Measurements from ENCODE around the gene ABRAXAS1.
A peak's percentile ranks its signal among the peaks of the same experiment; 100 is the strongest.
"Not testable (repeated sequence)": the region's sequence is repeated elsewhere in the genome, so short reads cannot be mapped to it uniquely, and the experiment has no call there.

ABRAXAS1 gene

GRCh38 chr4:83504503-83504902 lies 19.6 kb upstream of the ABRAXAS1 start:
- no peak for DNase-seq (ENCODE audit: extremely low spot score)
- ChIA-PET POLR2A (no interaction called here), CTCF (no interaction called here)
- no peak for TF ChIP-seq NFRKB (IDR thresholded peaks at IDR 0.05)
- no peak for TF ChIP-seq BHLHE40 (IDR thresholded peaks at IDR 0.05; ENCODE audit: borderline replicate concordance)
- TF ChIP-seq HDGF (IDR thresholded peaks at IDR 0.05; ENCODE audit: borderline replicate concordance), result no peak
- no peak for TF ChIP-seq ZNF384 (IDR thresholded peaks at IDR 0.05)
- no peak for TF ChIP-seq FOXM1 (IDR thresholded peaks at IDR 0.05; ENCODE audit: borderline replicate concordance)
- no peak for TF ChIP-seq FOXA1 (IDR thresholded peaks at IDR 0.05)

GRCh38 chr4:83503974-83504373 lies 19.1 kb upstream of the ABRAXAS1 start:
- DNase-seq (ENCODE audit: extremely low spot score), result no peak
- no peak for TF ChIP-seq CTBP1 (IDR thresholded peaks at IDR 0.05; ENCODE audit: borderline replicate concordance)
- no peak for TF ChIP-seq FOXM1 (IDR thresholded peaks at IDR 0.05; ENCODE audit: borderline replicate concordance)
- no peak for TF ChIP-seq SP1 (IDR thresholded peaks at IDR 0.05)
- TF ChIP-seq HDGF (IDR thresholded peaks at IDR 0.05; ENCODE audit: borderline replicate concordance), result no peak
- no peak for TF ChIP-seq SUZ12 (IDR thresholded peaks at IDR 0.05)
- no peak for TF ChIP-seq LEF1 (IDR thresholded peaks at IDR 0.05; ENCODE audit: borderline replicate concordance)
- no peak for TF ChIP-seq NFRKB (IDR thresholded peaks at IDR 0.05)
- TF ChIP-seq FOXA1 (IDR thresholded peaks at IDR 0.05), result no peak
- TF ChIP-seq ARNT (IDR thresholded peaks at IDR 0.05), result no peak
- TF ChIP-seq FOXK2 (IDR thresholded peaks at IDR 0.05), result no peak
- TF ChIP-seq PKNOX1 (IDR thresholded peaks at IDR 0.05), result no peak
- no peak for TF ChIP-seq BHLHE40 (IDR thresholded peaks at IDR 0.05; ENCODE audit: borderline replicate concordance)
- TF ChIP-seq ZNF384 (IDR thresholded peaks at IDR 0.05), result no peak
- no peak for TF ChIP-seq ELF4 (IDR thresholded peaks at IDR 0.05)
- no peak for TF ChIP-seq L3MBTL2 (conservative IDR thresholded peaks at IDR 0.05)
- no peak for TF ChIP-seq TARDBP (IDR thresholded peaks at IDR 0.05)
- CTCF ChIA-PET, result no interaction called here
- POLR2A ChIA-PET, result no interaction called here

- POLR2A ChIA-PET; DNase-seq (ENCODE audit: extremely low spot score); CTCF ChIA-PET: not testable (repeated sequence)
Observed at GRCh38 chr4:83501671-83502070, 16.8 kb upstream of the ABRAXAS1 start.

DNA sequence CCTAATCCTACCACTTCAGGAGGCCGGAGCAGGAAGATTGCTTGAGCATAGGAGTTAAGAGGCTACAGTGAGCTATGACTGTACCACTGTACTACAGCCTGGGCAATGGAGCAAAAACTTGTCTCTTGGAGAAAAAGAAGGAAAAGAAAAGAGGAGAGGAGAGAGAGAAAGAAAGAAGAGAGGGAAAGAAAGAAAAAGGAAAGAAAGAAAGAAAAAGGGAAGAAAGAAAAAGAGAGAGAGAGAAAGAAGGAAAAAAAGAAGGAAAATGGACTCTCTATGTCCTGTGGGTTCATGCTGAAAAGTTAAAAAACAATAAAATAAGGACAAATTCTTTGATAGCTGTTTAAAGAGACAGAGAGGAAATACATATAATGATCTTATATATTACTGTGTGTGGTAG lies 13.3 kb upstream of the ABRAXAS1 start:
- CTCF ChIA-PET, result interaction anchor here (1.3 kb wide), 1 partner anchor 147 kb away, joined by 3 read pairs; no protein-coding TSS in a partner anchor
- DNase-seq (ENCODE audit: extremely low spot score), result no peak
- TF ChIP-seq SP1 (IDR thresholded peaks at IDR 0.05) (no peak), ARNT (IDR thresholded peaks at IDR 0.05) (no peak), FOXA1 (IDR thresholded peaks at IDR 0.05) (no peak), PKNOX1 (IDR thresholded peaks at IDR 0.05) (no peak), LEF1 (IDR thresholded peaks at IDR 0.05; ENCODE audit: borderline replicate concordance) (no peak), FOXM1 (IDR thresholded peaks at IDR 0.05; ENCODE audit: borderline replicate concordance) (no peak), ZNF384 (IDR thresholded peaks at IDR 0.05) (no peak), HDGF (IDR thresholded peaks at IDR 0.05; ENCODE audit: borderline replicate concordance) (no peak), NFRKB (IDR thresholded peaks at IDR 0.05) (no peak)
- POLR2A ChIA-PET, result no interaction called here

DNA sequence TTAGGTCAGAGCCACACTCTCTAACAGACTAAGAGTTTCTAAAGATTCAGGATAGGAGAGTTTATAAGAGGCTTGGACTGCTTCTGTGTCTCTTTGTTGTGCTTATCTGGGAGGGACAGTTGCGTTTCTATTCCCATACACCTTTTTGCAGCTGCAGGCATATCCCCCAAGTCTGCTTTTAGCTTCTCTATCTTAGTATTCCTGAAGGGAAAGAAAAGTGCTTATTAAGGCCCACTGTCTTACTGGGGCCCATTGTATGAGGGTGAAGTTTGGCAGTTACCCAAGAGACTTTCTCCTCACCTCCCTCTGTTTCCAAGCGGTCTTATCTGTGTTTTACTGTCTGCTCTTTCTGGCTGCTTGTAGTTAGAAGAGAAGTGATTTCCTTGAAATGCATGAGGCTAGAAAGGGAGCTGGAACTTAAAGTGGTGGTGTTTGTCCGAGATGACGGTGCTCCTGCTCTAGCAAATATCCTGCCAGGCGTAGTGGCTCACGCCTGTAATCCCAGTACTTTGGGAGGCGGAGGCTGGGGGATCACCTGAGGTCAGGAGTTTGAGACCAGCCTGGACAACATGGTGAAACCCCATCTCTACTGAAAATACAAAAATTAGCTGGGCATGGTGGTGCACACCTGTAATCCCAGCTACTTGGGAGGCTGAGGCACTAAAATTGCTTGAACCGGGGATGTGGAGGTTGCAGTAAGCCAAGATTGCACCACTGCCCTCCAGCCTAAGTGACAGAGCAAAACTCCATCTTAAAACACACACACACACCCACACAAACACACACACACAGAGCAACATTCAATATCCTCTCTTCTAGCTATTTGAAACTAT lies 11.4 kb upstream of the ABRAXAS1 start:
- CTCF ChIA-PET, result interaction anchor here (0.7 kb wide), 1 partner anchor 134 kb away, joined by 3 read pairs; no protein-coding TSS in a partner anchor

DNA sequence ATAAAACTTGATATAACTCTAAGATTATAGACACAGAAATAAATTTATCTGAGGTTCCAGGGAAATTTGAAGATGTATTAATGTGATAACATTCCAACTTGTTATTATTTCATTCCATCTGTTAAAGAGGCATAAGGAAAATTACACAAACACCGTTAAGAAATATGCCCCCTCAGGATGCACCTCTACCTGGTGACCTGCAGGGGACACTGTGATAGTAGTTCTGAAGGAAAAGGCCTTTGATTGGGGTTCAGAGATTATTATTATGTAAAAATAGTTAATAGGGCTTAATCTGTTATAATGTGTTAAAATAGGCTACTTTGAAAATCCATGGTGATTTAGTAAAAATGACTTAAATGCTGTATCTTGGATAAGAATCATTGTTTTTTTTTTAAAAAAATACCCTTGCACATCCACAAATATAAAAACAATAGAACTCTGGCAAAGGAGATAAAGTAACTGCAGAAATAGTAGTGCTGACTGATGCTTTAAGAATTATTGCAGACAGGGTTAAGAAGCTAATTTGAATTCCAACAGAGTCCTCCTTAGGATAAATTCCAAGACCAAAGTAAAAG lies 6.1 kb upstream of the ABRAXAS1 start:
- ChIA-PET CTCF (interaction anchor here (0.8 kb wide), 1 partner anchor 1206 kb away, joined by 4 read pairs; no protein-coding TSS in a partner anchor), POLR2A (no interaction called here)
- DNase-seq (ENCODE audit: extremely low spot score), result peak; percentile 26
- TF ChIP-seq L3MBTL2 (conservative IDR thresholded peaks at IDR 0.05), result no peak
- no peak for TF ChIP-seq LEF1 (IDR thresholded peaks at IDR 0.05; ENCODE audit: borderline replicate concordance)
- TF ChIP-seq ARNT (IDR thresholded peaks at IDR 0.05), result no peak
- no peak for TF ChIP-seq BHLHE40 (IDR thresholded peaks at IDR 0.05; ENCODE audit: borderline replicate concordance)
- no peak for TF ChIP-seq TARDBP (IDR thresholded peaks at IDR 0.05)
- TF ChIP-seq CTBP1 (IDR thresholded peaks at IDR 0.05; ENCODE audit: borderline replicate concordance), result no peak
- no peak for TF ChIP-seq ELF4 (IDR thresholded peaks at IDR 0.05)
- TF ChIP-seq PKNOX1 (IDR thresholded peaks at IDR 0.05), result no peak
- no peak for TF ChIP-seq HDGF (IDR thresholded peaks at IDR 0.05; ENCODE audit: borderline replicate concordance)

More for the DNA sequence above, 11.4 kb upstream of the ABRAXAS1 start:
- DNase-seq (ENCODE audit: extremely low spot score); POLR2A ChIA-PET: not testable (repeated sequence)

Measured in HEK293T (cell line).